Measurements from ENCODE around the gene CCDC9. TPM values are rescaled to one million over a fixed set of nuclear protein-coding genes. Genes with fewer than 3 reads are reported as not detected.

The CCDC9 gene
- total RNA-seq, 1 donor from 2014 or later: 36.1 TPM

- Mint-ChIP-seq H3K4me1 (ENCODE audit: low read depth) (peaks cover 12% of the 10 kb centered on the region), H3K27me3 (no peaks in the 10 kb centered on the region), H3K27ac (peak overlapping the region; percentile 86), H3K9me3 (ENCODE audit: low read depth) (no peaks in the 10 kb centered on the region), H3K36me3 (ENCODE audit: insufficient read depth) (peaks cover 6% of the 10 kb centered on the region), H3K4me3 (ENCODE audit: low read depth) (no peak overlapping the region)
- no peak for TF ChIP-seq CTCF (IDR thresholded peaks at IDR 0.05; ENCODE audit: unreplicated experiment)
- DNase-seq (ENCODE audit: low spot score, unreplicated experiment): no peak
Observed at GRCh38 chr19:47253467-47253881, 2.9 kb upstream of the CCDC9 start.

GRCh38 chr19:47253970-47254369 lies 2.4 kb upstream of the CCDC9 start:
- Mint-ChIP-seq H3K27me3 (no peaks in the 10 kb centered on the region), H3K4me1 (ENCODE audit: low read depth) (peaks cover 15% of the 10 kb centered on the region), H3K9me3 (ENCODE audit: low read depth) (no peaks in the 10 kb centered on the region), H3K36me3 (ENCODE audit: insufficient read depth) (peaks cover 8% of the 10 kb centered on the region), H3K4me3 (ENCODE audit: low read depth) (no peak overlapping the region), H3K27ac (no peak overlapping the region)
- DNase-seq (ENCODE audit: low spot score, unreplicated experiment): no peak
- no peak for TF ChIP-seq CTCF (IDR thresholded peaks at IDR 0.05; ENCODE audit: unreplicated experiment)

GRCh38 chr19:47256693-47257410 lies 527 bp downstream of the CCDC9 start:
- H3K4me1 Mint-ChIP-seq (ENCODE audit: low read depth): peaks cover 14% of the 10 kb centered on the region
- peaks cover 25% of the 10 kb centered on the region for H3K36me3 Mint-ChIP-seq (ENCODE audit: insufficient read depth)
- H3K9me3 Mint-ChIP-seq (ENCODE audit: low read depth): no peaks in the 10 kb centered on the region
- no peak for TF ChIP-seq CTCF (IDR thresholded peaks at IDR 0.05; ENCODE audit: unreplicated experiment)
- H3K27me3 Mint-ChIP-seq: no peaks in the 10 kb centered on the region
- peak overlapping the region; percentile 96 for H3K27ac Mint-ChIP-seq
- H3K4me3 Mint-ChIP-seq (ENCODE audit: low read depth): peak overlapping the region; percentile 85
- peak; percentile 100 for DNase-seq (ENCODE audit: low spot score, unreplicated experiment)

- H3K4me3 Mint-ChIP-seq (ENCODE audit: low read depth): peak overlapping the region; percentile 85
- TF ChIP-seq CTCF (IDR thresholded peaks at IDR 0.05; ENCODE audit: unreplicated experiment): no peak
- peaks cover 14% of the 10 kb centered on the region for H3K4me1 Mint-ChIP-seq (ENCODE audit: low read depth)
- no peaks in the 10 kb centered on the region for H3K9me3 Mint-ChIP-seq (ENCODE audit: low read depth)
- H3K27me3 Mint-ChIP-seq: no peaks in the 10 kb centered on the region
- H3K27ac Mint-ChIP-seq: peak overlapping the region; percentile 96
- H3K36me3 Mint-ChIP-seq (ENCODE audit: insufficient read depth): peaks cover 27% of the 10 kb centered on the region
- DNase-seq (ENCODE audit: low spot score, unreplicated experiment): no peak
Observed at GRCh38 chr19:47257411-47258169, 1.3 kb downstream of the CCDC9 start.

GRCh38 chr19:47258434-47258833 lies 2.1 kb downstream of the CCDC9 start:
- peak overlapping the region; percentile 57 for H3K27ac Mint-ChIP-seq
- H3K36me3 Mint-ChIP-seq (ENCODE audit: insufficient read depth): peaks cover 28% of the 10 kb centered on the region
- peaks cover 14% of the 10 kb centered on the region for H3K4me1 Mint-ChIP-seq (ENCODE audit: low read depth)
- DNase-seq (ENCODE audit: low spot score, unreplicated experiment): no peak
- no peak for TF ChIP-seq CTCF (IDR thresholded peaks at IDR 0.05; ENCODE audit: unreplicated experiment)
- H3K27me3 Mint-ChIP-seq: no peaks in the 10 kb centered on the region
- H3K9me3 Mint-ChIP-seq (ENCODE audit: low read depth): no peaks in the 10 kb centered on the region
- peak overlapping the region; percentile 58 for H3K4me3 Mint-ChIP-seq (ENCODE audit: low read depth)
